GM18909 (cell line): Measurements from ENCODE around the gene NANS.

Experiments
- ATAC-seq: cut with Tn5 transposase; IDR thresholded peaks from one replicate; pipeline ENCODE4 v1.9.1; 2021; ENCODE audit warnings: mild to moderate bottlenecking; ENCODE audit not compliant: unreplicated experiment, poor library complexity

The NANS gene

DNA sequence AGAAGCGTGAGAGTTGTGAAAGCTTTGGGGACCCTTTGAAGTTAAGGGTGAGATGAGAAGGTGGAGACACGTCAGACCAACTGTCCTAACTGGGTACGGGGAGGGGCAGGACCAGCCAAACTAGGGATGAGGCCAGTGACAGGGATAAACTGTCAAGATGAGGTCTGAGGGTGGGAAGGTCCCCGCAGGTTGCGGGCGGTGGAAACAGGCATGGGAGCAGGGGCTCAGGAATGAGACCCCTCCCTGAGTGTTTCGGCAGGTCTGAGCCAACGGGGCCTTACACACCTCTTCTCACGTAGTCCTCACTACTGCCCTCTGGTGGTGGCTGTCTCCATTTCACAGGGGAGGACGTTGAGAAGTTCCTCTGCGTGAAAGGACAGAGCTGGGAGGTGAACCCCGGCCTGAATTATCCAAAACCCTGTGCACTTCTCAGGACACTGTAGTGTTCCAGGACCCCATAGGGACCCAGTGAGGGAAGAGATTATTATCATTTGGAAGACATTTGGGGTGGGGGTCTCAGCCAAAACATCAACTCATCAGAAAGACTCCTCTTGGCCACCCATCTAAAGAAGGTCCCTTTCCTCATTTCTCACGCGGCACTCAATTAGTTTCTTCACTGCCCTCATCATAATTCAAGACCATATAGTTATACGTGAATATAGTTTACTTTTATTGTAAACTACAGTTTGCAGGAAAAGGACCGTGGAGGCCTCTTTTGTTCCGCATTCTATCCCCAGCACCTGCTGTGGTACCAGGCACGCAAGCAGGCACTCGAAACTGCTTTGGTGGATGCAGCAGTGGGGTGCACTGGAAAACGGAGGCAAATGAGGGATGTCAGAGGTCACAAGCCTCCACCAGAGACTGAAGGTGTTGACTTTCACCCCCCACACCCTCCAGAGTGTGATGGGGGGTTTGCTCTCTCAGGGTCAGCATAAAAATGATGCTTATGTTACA is 21.7 kb upstream of the NANS start:
- ATAC-seq: peak; percentile 60

GRCh38 chr9:98037357-98037756 is 19.2 kb upstream of the NANS start:
- no peak for ATAC-seq

DNA sequence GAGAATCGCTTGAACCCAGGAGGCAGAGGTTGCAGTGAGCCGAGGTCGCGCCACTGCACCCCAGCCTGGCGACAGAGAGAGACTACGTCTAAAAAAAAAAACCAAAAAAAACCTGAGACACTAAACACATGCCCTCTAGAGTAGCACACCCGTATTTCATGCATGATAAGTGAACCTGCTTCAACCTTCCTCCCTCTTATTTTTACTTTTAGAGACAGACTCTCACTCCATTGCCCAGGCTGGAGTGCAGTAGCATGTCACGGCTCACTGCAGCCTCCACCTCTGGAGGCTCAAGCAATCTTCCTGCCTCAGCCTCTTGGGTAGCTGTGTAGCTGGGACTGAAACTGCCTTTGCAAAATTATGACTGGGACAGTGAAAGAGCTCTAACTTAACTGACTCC is 17.6 kb upstream of the NANS start:
- ATAC-seq: no peak

- ATAC-seq: no peak
These were observed 16.9 kb upstream of the NANS start for GRCh38 chr9:98039607-98040017.

GRCh38 chr9:98040212-98040611 is 16.3 kb upstream of the NANS start:
- ATAC-seq: no peak

DNA sequence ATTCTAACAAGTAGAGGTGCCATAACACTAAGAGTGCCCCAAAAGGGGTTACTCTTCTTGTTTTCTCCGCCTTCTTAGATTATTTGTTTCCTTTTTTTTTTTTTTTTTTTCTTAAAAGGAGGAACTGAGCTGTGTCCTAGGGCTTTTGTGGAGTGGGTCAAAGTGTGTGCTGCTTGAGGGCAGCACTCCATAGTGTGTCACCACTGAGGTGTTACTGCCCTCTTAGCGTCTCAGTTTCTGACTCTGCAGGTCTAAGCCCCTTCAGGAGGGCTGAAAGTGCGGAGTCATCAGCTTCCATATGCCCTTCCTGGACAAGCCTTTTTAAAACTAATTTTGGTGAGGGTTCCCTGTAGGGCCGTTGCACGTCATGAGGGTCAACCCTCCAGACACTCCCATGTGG is 12.6 kb upstream of the NANS start:
- no peak for ATAC-seq

DNA sequence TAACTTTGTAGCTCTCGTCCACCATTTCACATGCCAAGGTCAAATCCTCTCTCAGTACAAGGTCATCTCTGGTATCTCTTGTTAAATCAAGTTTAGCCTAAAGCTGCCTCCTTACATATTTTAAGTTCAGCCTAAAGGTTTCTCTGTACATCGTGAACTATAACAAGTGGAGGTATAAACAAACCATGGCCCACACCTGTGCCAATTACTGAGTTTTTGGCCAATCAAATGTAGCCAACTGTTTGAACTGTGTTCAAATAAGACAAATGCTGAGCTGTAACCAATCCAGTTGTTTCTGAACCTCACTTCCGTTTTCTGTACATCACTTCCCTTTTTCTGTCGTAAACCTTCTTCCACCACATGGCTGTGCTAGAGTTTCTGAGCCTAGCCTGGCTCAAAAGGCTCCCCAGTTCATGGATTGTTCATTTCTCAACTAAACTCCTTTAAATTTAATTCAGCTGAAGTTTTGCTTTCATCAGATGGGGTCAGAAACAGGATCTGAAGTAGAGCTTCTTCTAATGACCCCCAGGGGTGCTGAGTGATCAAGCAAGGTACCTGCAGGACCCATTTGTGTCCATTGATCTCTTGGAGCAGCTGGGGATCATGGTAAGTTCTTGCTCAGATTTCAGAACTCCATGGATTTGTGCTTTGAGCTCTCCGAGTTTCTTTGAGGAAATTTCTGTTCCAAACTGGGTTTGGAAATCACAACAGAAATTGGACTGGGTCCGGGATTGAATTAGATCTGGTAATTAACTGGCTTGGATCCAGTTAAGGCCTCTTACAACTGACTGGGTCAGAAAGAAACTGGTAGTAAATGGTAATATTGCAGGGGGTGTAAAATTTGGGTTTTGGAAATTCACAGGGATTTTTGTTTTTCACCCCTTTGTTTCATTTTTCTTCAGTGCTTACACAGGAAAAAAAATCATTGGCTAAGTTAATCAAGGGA is 11.0 kb upstream of the NANS start:
- ATAC-seq: peak; percentile 85

DNA sequence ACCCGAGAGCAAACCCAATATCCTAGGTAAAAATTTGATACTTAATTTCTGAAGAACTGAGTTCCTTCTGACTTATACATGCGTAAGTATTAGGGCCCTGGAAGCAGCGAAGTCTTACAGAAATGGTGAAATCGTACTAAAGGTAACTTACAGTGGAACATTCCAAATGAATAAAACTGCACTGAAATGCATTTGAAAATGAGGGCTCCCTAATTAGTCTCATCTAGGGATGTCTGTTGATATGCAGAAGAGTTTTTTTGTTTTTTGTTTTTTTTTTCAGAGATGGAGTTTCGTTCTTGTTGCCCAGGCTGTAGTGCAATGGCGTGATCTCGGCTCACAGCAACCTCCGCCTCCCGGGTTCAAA is 10.4 kb upstream of the NANS start:
- no peak for ATAC-seq

DNA sequence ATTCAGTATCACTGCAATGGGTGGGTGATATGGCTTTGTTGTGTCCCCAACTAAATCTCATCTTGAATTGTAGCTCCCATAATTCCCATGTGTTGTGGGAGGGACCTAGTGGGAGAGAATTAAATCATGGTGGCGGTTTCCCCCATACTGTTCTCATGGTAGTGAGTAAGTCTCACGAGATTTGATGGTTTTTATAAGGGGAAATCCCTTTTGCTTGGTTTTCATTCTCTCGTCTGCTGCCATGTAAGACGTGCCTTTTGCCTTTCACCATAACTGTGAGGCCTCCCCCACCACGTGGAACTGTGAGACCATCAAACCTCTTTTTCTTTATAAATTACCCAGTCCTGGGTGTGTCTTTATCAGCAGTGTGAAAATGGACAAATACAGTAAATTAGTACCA is 9.5 kb upstream of the NANS start:
- no peak for ATAC-seq

DNA sequence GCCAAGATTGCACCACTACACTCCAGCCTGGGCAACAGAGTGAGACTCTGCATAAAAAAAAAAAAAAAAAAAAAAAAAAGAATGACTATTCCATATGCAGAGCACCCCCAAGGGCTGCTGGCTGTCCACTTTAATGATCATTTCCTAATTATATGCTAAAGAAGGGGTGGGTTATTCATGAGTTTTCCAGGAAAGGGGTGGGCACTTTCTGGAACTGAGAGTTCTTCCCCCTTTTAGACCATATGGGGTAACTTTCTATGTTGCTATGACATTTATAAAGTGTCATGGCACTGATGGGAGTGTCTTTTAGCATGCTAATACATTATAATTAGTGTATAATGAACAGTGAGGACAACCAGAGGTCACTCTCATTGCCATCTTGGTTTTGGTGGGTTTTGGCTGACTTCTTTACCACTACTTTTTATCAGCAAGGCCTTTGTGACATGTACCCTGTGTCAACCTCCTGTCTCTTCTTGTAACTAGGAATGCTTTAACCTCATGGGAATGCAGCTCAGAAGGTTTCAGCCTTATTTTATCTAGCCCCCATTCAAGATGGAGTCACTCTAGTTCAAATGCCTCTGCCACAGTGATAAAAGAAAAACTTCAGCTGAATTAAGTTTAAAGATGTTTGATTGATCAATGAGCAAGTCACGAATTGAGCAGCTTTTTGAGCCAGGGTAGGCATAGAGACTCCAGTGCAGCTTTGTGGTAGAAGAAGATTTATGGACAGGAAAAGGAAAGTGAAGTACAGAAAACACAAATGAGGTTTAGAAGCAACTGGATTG is 7.1 kb upstream of the NANS start:
- no peak for ATAC-seq

GRCh38 chr9:98050351-98050750 is 6.2 kb upstream of the NANS start:
- no peak for ATAC-seq

DNA sequence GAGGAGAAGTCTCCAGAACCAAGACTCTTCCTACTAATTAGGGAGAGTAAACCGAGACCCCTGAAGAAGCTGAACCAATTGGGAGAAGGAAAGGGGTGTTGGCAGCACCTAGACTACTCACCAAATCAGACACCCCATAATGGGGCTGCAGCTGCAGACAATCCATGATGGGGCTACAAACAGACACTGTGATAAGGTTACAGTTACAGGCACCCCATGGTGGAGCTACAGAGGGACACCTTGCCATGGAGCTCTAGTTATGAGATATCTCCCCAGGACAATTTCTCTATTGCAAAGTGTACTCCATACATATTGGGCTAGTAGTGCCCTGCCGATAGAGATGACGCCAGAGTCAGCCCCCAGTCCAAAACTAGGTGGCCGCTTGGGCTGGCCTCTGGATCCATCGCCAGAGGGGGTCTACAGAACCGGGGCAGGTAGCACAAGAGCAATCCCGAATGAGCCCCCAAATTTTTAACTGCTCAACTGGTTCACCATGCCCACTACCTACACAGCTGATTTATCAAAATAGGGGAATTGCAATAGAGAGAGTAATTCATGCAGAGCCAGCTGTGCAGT is 2.1 kb upstream of the NANS start:
- no peak for ATAC-seq

DNA sequence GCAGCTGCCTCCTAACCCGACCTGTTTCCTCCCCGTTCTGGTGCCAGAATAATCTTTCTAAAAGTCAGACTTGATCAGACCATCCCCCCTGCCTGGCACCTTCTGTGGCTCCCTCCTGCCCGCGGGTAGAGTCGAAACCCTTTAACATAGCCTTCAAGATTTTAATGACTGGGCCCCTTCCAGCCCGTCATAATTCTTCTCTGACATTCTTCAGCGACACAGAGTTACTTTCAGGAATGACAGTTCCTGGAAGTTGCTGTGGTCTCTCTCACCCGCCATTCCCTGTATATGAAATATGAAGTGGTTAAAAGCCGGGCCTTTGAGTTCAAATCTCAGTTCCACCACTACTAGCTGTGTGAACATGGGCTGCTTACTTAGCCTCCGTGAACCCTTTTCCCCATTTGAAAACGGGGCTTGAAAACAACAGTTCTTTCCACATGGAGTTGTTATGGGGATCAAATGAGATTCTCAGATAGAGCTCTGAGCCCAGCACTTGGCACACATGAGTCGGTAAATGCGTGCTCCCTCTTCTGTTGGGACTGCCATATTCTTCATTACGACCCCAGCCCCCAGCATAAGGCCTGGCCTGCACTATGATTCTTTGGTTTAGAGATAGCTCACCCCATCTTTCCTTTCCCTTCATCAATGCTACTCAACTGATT is 737 bp downstream of the NANS start:
- ATAC-seq: no peak

- no peak for ATAC-seq
These were observed 5.6 kb downstream of the NANS start for GRCh38 chr9:98062161-98062560.

DNA sequence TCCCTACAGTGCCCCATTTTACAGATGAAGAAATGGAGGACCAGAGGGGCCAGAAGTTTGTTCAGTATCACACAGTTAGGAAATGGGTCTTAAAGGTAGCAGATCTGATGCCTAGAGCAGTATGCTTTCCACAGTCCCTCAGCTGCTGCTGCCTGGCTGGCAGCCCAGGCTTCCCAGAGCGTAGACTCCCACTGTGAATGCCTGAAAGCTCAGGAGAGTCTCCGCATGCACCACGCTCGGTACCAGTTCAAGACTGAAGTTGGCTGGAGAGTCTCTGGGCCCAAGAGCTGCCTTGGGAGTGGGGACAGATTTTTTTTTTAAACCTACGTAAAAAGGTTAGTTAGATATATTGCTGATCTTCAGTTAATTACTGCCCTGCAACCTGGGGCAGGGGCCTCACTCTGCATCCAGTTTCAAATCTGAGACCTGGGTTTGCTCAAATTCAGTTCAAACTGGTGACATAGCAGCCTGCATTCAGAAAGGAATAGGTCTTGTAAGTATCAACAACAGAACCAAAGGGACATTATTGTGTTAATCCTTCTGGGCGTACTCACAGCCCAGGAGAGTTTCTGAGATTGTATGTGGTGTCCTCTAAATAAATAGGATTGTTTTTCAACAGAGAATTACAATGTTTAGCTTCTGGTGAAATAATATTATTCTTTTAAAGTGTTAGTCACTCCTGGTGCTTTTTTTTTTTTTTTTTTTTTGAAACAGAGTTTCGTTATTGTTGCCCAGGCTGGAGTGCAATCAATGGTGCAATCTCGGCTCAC is 8.3 kb downstream of the NANS start:
- ATAC-seq: no peak

DNA sequence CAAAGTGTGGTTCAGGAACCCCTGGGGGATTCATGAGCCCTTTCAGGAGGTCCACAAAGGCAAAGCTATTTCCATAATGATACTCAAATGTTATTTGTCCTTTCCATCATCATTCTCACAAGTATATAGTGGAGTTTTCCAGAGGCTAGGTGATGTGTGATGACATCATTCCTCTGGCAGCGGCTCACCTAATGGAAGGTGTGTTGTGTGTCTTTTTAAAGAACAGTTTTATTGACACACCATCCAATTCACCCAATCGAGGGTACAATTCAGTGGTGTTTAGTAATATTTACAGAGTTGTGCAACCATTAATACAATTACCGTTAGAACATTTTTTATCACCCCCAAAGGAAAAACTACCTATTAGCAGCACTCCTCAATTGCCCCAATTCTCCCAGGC is 9.7 kb downstream of the NANS start:
- ATAC-seq: no peak

DNA sequence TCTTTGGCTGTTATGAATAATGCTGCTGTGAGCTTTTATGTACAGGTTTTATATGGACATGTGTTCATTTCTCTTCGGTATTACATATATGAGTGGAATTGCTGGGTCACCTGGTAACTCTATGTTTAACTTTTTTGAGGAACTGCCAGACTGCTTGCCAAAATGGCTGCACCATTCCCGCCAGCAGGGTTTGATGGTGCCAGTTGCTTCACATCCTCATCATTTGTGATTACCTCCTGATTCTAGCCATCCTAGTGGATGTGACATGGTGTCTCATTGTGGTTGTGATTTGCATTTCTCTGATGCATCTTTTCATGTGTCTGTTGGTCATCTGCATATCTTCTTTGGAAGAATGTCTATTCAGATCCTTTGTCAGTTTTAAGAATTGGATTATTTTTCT is 10.7 kb downstream of the NANS start:
- ATAC-seq: no peak

GRCh38 chr9:98069551-98069950 is 13.0 kb downstream of the NANS start:
- ATAC-seq: no peak

DNA sequence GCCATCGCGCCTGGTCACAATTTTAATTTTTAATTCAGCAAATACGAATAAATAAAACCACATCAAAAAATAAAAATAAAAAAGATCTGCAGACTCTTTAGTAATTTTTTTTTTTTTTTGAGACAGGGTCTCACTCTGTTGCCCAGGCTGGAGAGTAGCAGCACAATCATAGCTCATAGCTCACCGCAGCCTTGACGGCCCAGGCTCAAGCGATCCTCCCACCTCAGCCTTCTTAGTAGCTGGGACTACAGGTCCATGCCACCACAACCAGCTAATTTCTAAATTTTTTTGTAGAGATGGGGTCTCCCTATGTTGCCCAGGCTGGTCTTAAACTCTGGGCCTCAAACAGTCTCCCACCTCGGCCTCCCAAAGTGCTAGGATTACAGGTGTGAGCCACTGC is 14.2 kb downstream of the NANS start:
- ATAC-seq: no peak
